NCI-H146 (cell line): ENCODE results near the gene L2HGDH.

ENCODE experiments used
- DNase-seq: peaks from one replicate; lab custom pipeline; 2025; lab: John Stamatoyannopoulos, UW

The L2HGDH gene

GRCh38 chr14:50229681-50230080 lies 82.3 kb downstream of the L2HGDH start:
- no peak for DNase-seq

- DNase-seq = no peak
Observed at GRCh38 chr14:50228313-50228712, 83.7 kb downstream of the L2HGDH start.

DNA sequence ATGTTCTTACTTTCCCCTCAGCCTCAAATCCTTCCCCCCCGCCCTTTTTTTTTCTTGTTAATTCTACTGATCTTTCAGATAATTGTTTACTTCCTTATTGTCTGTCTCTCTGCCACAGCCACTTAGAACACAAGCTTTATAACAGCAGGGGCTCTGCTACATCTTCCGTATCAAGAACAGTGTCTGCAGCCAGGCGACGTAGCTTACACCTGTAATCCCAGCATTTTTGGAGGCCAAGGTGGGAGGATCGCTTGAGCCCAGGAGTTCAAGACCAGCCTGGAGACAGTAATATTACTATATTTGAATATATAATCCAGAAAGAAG lies 86.1 kb downstream of the L2HGDH start:
- peak; percentile 24 for DNase-seq

- no peak for DNase-seq
Observed at GRCh38 chr14:50225067-50225973, 86.7 kb downstream of the L2HGDH start.

GRCh38 chr14:50222055-50222613 lies 89.9 kb downstream of the L2HGDH start:
- DNase-seq = no peak

GRCh38 chr14:50218501-50218900 lies 93.5 kb downstream of the L2HGDH start:
- DNase-seq = no peak

GRCh38 chr14:50215416-50215815 lies 96.6 kb downstream of the L2HGDH start:
- no peak for DNase-seq

DNA sequence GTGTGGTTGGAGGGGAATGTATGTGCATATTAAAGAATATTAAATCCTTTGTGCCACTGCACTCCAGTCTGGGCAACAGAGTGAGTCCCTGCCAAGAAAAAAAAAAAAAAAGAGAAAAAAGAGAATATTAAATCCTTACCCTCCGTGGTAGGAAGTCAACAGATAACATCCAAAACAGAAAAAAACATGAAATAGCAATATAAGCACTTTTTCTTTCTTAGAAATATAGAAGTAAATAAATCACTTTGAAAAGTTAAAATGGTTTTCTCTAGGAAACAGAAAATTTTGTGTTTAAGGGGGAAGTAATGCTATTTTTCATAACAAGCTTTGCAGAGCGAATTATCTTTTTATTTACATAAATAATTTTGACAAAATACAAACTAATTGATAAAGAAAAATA lies 98.2 kb downstream of the L2HGDH start:
- DNase-seq = no peak

- no peak for DNase-seq
Observed at GRCh38 chr14:50212726-50213125, 99.3 kb downstream of the L2HGDH start.

DNA sequence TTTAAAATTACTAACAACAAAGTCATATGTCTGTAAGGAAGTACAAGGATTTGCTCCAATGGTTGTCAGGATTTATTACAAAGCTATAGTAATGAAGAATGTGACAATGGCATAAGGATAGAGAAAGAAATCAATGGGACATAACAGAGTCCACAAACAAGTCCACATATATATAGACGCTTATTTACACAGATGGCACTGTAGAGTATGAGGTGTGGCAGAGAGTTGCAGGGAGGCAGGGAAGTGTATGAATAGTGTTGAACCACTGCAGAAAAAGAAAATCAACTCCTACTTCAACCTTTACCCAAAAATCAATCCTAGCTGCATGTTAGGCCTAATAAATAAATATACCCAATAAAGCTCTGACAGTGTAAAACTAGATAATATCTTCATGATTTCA lies 102.0 kb downstream of the L2HGDH start:
- DNase-seq = peak; percentile 56

DNA sequence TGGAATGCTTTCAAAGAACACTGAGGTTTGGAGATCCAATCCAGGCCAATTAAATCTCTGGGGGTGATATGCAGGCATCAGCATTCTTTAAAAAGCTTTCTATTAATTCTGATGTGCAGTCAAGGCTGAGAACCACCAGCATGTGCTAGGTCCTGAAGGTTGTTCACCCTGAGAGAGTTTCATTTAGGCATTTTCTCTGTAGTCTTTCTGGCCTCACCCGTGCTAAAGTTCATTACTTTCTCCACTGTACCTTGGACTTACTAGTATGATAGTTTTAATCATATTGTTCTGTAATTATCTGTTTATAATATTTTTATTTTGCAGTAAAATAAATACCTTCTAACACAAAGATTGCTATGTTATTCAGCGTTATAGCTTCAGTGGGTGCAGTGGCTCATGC lies 113.5 kb downstream of the L2HGDH start:
- no peak for DNase-seq

DNA sequence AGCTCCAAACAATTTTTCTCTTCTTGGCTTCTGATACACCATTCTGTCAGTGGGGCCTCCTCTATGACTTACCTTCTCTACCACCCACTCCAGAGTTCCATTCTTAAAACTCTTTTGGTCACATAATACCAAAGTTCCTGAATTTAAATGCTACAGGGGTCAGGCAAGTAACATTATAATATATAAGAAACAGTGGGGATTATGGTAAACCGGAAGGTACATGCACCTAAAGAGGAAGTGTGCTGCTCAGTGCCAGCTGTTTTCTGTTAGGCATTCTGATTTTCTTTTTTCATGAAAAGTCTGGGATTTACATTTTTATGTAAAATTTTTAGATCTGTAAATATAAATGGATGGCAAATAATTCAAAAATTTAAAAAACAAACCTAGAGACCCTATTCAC lies 120.5 kb downstream of the L2HGDH start:
- no peak for DNase-seq
